ENCODE data around the gene CA12. TPM values are rescaled to one million over a fixed set of nuclear protein-coding genes. Genes with fewer than 3 reads are reported as not detected.
A peak's percentile ranks its signal among the peaks of the same experiment; 100 is the strongest.

CA12 gene
- total and polyA plus RNA-seq, 2 experiments from 2014 or later, result 0.03 TPM; not detected in 1

GRCh38 chr15:63364399-63365272 lies 17.0 kb downstream of the CA12 start:
- Histone ChIP-seq H3K36me3 (no peaks in the 10 kb centered on the region), H3K9me3 (ENCODE audit: low read depth) (no peaks in the 10 kb centered on the region), H3K4me1 (ENCODE audit: low read depth) (no peaks in the 10 kb centered on the region), H3K4me3 (no peak overlapping the region), H3K27me3 (peaks cover 3% of the 10 kb centered on the region), H3K27ac (no peak overlapping the region)
- no peak for TF ChIP-seq CTCF (IDR thresholded peaks at IDR 0.05; ENCODE audit: low read depth, low read length)
- peak in 1 of 2 donors; percentile 29 for DNase-seq (ENCODE audit: low read depth in 1 of 2, low spot score in 1 of 2)

- no peak overlapping the region for H3K4me3 ChIP-seq
- no peak for TF ChIP-seq CTCF (IDR thresholded peaks at IDR 0.05; ENCODE audit: low read depth, low read length)
- H3K27me3 ChIP-seq, result peaks cover 3% of the 10 kb centered on the region
- no peak overlapping the region for H3K27ac ChIP-seq
- H3K9me3 ChIP-seq (ENCODE audit: low read depth), result no peaks in the 10 kb centered on the region
- H3K4me1 ChIP-seq (ENCODE audit: low read depth), result no peaks in the 10 kb centered on the region
- H3K36me3 ChIP-seq, result no peaks in the 10 kb centered on the region
- DNase-seq (ENCODE audit: low read depth in 1 of 2, low spot score in 1 of 2), result no peak
Measured at GRCh38 chr15:63363292-63363691, 18.4 kb downstream of the CA12 start.

GRCh38 chr15:63362885-63363284 lies 18.8 kb downstream of the CA12 start:
- no peak for TF ChIP-seq CTCF (IDR thresholded peaks at IDR 0.05; ENCODE audit: low read depth, low read length)
- Histone ChIP-seq H3K4me1 (ENCODE audit: low read depth) (no peaks in the 10 kb centered on the region), H3K4me3 (no peak overlapping the region), H3K9me3 (ENCODE audit: low read depth) (no peaks in the 10 kb centered on the region), H3K36me3 (no peaks in the 10 kb centered on the region), H3K27me3 (peaks cover 3% of the 10 kb centered on the region), H3K27ac (no peak overlapping the region)
- no peak for DNase-seq (ENCODE audit: low read depth in 1 of 2, low spot score in 1 of 2)

GRCh38 chr15:63362196-63362595 lies 19.4 kb downstream of the CA12 start:
- DNase-seq (ENCODE audit: low read depth in 1 of 2, low spot score in 1 of 2), result peak in 1 of 2 donors; percentile 73
- H3K4me1 ChIP-seq (ENCODE audit: low read depth), result no peaks in the 10 kb centered on the region
- peaks cover 3% of the 10 kb centered on the region for H3K27me3 ChIP-seq
- TF ChIP-seq CTCF (IDR thresholded peaks at IDR 0.05; ENCODE audit: low read depth, low read length), result no peak
- no peak overlapping the region for H3K27ac ChIP-seq
- H3K36me3 ChIP-seq, result no peaks in the 10 kb centered on the region
- H3K9me3 ChIP-seq (ENCODE audit: low read depth), result no peaks in the 10 kb centered on the region
- H3K4me3 ChIP-seq, result no peak overlapping the region

- no peak for DNase-seq (ENCODE audit: low read depth in 1 of 2, low spot score in 1 of 2)
- Histone ChIP-seq H3K4me1 (ENCODE audit: low read depth) (no peaks in the 10 kb centered on the region), H3K27ac (no peak overlapping the region), H3K9me3 (ENCODE audit: low read depth) (no peaks in the 10 kb centered on the region), H3K36me3 (no peaks in the 10 kb centered on the region), H3K4me3 (no peak overlapping the region), H3K27me3 (peaks cover 3% of the 10 kb centered on the region)
- TF ChIP-seq CTCF (IDR thresholded peaks at IDR 0.05; ENCODE audit: low read depth, low read length), result no peak
Measured at GRCh38 chr15:63360170-63360569, 21.5 kb downstream of the CA12 start.

All from cardiac muscle cell (in vitro differentiated cells and primary cell).